ENCODE measurements around the gene MT1HL1.
"Not testable (repeated sequence)": the region's sequence is repeated elsewhere in the genome, so short reads cannot be mapped to it uniquely, and the experiment has no call there.

Gene MT1HL1

GRCh38 chr1:237013608-237014007 is 9.4 kb upstream of the MT1HL1 start:
- DNase-seq, result no peak

GRCh38 chr1:237012788-237013383 is 8.6 kb upstream of the MT1HL1 start:
- no peak for DNase-seq

GRCh38 chr1:237012361-237012760 is 8.1 kb upstream of the MT1HL1 start:
- no peak for DNase-seq

GRCh38 chr1:237011432-237011831 is 7.2 kb upstream of the MT1HL1 start:
- no peak for DNase-seq

- no peak for DNase-seq
These were observed 5.4 kb upstream of the MT1HL1 start for GRCh38 chr1:237009611-237010010.

GRCh38 chr1:237007147-237007881 is 3.1 kb upstream of the MT1HL1 start:
- no peak for DNase-seq

- no peak for DNase-seq
These were observed 1.4 kb upstream of the MT1HL1 start for GRCh38 chr1:237005674-237006073.

- no peak for DNase-seq
These were observed 725 bp downstream of the MT1HL1 start for GRCh38 chr1:237003516-237003915.

- no peak for DNase-seq
These were observed 4.0 kb downstream of the MT1HL1 start for GRCh38 chr1:237000191-237000590.

GRCh38 chr1:236998546-236998945 is 5.7 kb downstream of the MT1HL1 start:
- no peak for DNase-seq

- no peak for DNase-seq
These were observed 6.4 kb downstream of the MT1HL1 start for GRCh38 chr1:236997882-236998281.

- no peak for DNase-seq
These were observed 6.9 kb downstream of the MT1HL1 start for GRCh38 chr1:236997361-236997760.

GRCh38 chr1:236994450-236994849 is 9.8 kb downstream of the MT1HL1 start:
- no peak for DNase-seq

- no peak for DNase-seq
These were observed 11.8 kb downstream of the MT1HL1 start for GRCh38 chr1:236992449-236992848.

- DNase-seq, result no peak
These were observed 14.2 kb downstream of the MT1HL1 start for GRCh38 chr1:236990052-236990445.

GRCh38 chr1:236989290-236990051 is 14.8 kb downstream of the MT1HL1 start:
- DNase-seq, result no peak

- DNase-seq, result no peak
These were observed 20.4 kb downstream of the MT1HL1 start for GRCh38 chr1:236983818-236984217.

GRCh38 chr1:236982380-236982779 is 21.9 kb downstream of the MT1HL1 start:
- DNase-seq, result no peak

- not testable (repeated sequence) for DNase-seq
These were observed 22.8 kb downstream of the MT1HL1 start for GRCh38 chr1:236981431-236981830.

GRCh38 chr1:236980673-236981072 is 23.6 kb downstream of the MT1HL1 start:
- no peak for DNase-seq

- DNase-seq, result no peak
These were observed 24.9 kb downstream of the MT1HL1 start for GRCh38 chr1:236979149-236979900.

- no peak for DNase-seq
These were observed 25.5 kb downstream of the MT1HL1 start for GRCh38 chr1:236978740-236979139.

GRCh38 chr1:236975461-236975860 is 28.8 kb downstream of the MT1HL1 start:
- no peak for DNase-seq

Measured in activated T-cell treated with anti-CD3 and anti-CD28 coated beads, Interleukin-2, amount 50 U/mL, for 1 hour (primary cell).